Measurements from ENCODE around the gene ZNF335.
"Not testable (repeated sequence)": the region's sequence is repeated elsewhere in the genome, so short reads cannot be mapped to it uniquely, and the experiment has no call there.

The ZNF335 gene

GRCh38 chr20:45970646-45971424 lies 1.2 kb downstream of the ZNF335 start:
- no peak for DNase-seq

DNA sequence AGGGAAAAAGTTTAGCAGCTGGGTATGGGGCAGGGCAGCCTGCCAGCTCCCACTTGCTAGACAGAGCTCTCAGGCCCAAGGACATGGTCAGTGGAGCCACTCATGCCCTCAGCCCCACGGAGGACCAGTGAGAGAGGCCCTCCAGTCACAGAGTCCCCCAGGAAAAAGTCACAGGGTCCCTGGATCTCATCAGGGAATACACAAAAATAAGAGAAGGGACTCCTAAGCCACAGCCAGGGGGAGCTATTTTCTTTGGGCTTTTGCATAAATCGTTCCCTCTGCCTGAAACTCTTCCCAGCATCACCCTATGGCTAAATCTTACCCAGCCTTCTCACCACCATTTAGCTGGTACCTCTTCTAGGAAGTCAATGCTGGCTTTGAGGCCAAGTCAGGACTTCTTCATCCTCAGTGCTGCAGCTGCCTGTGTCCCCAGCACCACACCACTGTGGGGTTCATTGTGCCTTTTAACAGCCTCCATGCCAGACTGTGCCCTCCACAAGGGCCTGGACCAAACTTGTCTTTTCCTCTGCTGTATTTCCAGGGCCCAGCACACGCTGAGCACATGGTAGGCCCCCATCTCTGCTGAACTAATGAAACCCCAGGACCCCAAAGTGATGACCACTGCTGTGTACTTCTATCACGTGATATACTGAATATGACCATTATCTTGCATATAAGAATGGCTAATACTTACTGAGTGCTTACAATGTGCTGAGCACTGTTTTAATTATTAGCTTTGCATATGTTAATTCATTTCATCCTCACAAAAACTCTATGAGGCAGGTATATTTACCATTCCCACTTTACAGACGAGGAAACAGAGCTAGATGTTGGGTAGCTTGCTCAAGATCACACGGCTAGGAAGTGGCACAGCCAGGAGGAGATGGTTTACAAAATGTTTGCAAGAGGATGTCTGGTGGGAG lies 2.0 kb downstream of the ZNF335 start:
- no peak for DNase-seq

GRCh38 chr20:45968801-45969711 lies 2.9 kb downstream of the ZNF335 start:
- no peak for DNase-seq

DNA sequence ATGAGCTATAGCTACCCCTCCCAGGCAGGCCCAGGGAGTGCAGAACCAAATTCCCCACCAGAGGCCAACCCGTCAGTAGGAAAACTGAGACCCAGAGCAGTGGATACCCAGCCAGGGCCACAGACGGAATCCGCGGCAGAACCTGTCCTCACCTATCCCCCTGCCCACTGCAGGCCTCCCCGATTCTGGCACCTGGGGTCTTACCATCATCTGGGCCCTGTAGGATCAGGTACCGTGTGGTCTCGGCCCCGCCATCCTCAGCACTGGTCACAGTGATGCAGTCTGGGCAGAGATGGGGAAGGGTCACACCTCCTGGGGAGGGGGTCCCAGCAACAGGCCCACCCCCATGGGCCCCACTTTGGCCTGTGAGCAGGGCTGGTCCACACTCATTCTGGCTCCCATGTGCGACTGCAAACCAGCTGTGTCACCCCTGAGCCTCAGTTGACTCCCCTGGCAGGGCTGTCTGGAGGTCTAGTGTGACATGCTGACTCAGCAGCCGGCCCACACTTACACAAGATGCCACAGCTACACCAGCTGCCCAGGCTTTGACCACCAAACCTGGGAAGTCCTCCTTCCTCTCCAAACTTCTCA lies 3.8 kb downstream of the ZNF335 start:
- DNase-seq: no peak

DNA sequence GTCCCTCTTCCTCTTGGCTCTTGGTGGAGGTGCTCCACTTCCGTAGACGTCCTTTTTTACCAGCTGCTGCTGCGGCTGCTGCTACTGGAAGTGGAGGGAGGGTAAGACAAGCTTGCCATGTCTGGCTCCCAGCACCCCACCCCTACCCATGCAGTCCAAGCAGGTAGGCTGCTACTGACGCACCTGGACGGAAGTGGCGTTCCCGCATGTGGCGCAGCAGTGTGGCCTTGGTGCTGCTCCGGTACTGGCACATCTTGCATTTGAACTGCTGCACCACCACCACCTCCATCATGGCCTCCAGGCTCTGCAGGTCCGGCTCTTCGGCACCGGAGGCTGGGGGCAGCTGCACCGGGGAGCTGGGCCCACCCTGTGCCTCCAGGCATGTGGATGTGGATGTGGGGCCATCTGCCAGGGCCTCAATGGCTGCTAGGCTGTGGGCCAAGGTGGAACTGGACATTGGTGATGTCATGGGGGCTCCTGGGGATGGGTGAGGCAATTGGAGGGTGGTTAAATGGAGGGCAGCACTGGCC lies 4.4 kb downstream of the ZNF335 start:
- no peak for DNase-seq

DNA sequence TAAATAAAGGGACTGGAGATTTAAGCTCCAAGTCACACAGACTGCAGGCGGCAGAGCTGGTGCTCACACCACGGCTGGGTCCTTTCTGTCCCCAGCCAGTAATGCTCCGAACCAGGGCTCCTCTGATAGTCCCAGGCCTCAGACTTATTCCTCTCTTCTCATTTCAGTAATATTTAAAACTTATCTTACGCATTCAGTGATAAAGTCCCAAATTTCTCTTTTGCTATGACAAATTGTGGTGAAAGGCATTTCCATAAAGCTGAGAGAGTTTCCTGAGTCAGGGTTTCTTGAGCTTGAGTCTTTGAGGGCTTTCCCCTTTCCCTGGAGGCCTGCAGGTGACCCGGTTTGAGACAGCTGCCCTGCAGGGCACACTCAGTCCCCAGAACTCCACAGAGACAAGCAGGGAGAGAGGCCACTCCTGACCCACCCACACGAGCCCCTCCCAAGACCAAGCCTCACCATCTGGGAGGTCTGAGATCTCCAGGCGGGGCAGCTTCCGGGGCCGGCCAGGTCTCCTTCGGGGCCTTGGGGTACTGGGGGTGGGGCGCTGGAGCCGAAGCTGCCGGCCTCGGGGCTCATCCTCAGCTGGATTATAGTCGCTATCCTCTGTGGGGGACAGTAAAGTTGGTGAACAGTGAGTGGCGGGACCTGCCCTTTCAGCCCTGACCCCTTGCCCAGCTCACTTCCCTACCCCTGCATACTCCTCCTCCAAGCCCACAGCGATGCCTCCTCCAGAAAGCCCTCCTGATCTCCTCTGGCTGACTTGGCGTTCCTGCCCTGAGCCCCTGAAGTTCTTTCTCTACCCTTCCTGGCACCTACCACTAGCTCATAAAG lies 6.6 kb downstream of the ZNF335 start:
- no peak for DNase-seq

DNA sequence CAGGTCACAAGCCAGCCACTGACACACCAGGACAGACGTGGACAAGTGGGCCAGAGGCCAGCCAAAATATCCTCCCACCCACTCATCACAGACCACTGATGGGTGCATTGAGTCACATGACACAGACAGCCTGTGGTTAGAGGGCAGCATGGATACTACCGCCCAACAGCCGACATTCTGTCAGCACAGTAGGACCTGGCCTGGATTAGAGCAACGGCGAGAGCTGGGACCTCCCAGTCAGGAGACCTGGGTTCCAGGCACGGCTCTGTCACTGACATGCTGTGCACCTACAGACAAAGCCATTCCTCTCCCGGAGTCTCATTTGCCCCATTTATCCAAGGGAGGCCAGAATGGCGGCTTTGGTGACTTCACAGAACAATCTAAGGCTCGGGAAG lies 8.0 kb downstream of the ZNF335 start:
- no peak for DNase-seq

- no peak for DNase-seq
These were observed 8.7 kb downstream of the ZNF335 start for GRCh38 chr20:45963059-45964005.

- no peak for DNase-seq
These were observed 9.8 kb downstream of the ZNF335 start for GRCh38 chr20:45962031-45962755.

DNA sequence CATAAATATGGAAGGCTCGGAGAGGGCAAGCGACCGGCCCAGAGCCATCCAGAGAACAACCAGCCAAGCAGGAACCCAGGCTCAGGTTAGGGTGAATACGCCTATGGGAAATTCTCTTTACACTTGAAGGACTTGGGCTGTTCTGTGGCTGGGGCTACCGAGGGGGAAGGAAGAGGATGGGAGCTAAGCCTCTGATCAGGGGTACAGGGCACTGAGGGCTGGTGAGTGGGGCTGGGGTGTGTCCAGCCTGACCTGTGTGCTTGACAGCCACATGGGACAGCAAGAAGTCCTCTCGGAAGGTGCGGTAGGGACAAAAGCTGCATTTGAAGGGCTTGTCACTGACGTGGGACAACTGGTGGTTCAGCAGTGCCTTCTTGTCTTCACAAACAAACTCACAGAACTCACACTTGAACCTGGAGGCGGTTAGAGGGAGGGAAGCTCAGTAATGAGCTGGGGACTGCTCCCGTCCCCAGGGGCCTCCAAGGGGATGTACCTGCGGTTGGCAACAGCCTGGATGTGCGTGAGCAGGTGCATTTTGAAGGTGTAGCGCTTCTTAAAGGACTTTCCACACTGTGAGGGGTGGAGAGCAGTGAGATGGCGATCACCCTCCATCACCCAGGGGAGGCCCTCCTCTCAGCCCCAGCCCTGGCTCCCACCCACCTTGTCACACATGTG lies 11.9 kb downstream of the ZNF335 start:
- no peak for DNase-seq

DNA sequence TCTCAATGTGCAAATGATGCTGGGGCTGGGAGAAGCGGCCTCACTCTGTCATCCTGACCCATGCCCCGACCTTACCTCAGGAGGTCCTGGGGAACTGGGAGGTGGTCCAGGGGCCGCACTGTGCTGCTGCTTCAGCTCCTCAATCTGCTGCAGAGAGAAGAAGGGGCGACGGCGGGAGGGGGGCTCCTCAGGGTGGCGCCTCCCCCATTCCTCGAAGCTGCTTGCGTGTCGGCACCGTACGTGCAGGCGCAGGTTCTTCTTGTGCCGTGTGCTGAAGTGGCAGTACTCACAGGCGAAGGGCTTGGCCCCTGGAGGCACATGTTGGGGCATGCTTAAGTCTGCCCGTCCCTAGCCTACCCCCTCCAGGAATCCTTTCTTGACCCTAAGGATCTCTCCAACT lies 12.9 kb downstream of the ZNF335 start:
- no peak for DNase-seq

GRCh38 chr20:45958593-45958992 lies 13.4 kb downstream of the ZNF335 start:
- DNase-seq: no peak

GRCh38 chr20:45957021-45957941 lies 14.7 kb downstream of the ZNF335 start:
- no peak for DNase-seq

DNA sequence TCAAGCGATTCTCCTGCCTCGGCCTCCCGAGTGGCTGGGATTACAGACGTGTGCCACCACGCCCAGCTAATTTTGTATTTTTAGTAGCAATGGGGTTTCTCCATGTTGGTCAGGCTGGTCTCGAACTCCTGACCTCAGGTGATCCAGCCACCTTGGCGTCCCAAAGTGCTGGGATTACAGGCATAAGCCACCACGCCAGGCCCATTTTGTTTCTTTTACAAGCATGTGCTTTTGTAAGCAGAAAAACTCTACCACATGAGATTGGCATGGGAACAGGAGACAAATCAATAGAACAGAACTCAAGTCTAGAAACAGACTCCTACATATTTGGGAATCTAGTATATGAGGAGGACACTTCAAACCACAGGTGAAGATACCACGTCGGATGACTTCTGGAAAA lies 15.7 kb downstream of the ZNF335 start:
- DNase-seq: not testable (repeated sequence)

DNA sequence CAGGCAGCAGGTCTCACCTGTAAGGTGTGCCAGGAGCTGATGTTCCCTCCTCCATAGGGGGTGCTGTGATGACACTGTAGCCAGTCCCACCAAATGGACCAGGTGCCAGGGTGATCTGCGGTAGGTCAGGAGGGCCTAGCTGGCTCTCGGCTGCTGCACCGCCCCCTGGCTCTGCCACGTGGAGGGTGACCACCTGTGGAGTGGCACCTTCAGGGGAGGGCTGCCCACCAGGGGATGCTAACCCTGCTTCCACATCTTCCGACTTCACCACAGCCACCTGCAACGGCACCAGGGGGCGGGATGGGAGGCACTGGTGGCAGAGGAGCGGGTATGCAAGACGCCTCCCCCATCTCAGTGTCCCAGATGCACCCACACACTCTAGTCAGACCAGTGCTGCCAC lies 18.3 kb downstream of the ZNF335 start:
- DNase-seq: no peak

DNA sequence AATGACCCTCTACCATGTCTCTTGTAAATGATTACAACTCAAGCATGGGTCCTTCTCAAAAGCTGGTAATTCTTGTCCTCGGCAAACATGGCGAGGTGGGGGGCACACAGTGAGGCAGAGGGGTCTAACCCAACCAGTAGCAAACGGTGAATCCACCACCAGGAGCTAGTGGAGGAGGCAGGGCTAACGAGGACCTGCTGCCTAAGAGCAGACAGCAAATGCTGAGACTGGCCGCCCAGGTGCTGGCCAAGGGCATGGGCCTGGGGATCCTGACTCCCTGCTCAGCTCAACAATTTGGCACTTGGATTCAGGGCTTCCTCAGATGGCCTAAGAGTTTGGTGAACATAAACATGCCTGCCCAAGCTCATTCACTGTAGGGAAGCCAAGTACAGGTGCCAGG lies 19.1 kb downstream of the ZNF335 start:
- no peak for DNase-seq

DNA sequence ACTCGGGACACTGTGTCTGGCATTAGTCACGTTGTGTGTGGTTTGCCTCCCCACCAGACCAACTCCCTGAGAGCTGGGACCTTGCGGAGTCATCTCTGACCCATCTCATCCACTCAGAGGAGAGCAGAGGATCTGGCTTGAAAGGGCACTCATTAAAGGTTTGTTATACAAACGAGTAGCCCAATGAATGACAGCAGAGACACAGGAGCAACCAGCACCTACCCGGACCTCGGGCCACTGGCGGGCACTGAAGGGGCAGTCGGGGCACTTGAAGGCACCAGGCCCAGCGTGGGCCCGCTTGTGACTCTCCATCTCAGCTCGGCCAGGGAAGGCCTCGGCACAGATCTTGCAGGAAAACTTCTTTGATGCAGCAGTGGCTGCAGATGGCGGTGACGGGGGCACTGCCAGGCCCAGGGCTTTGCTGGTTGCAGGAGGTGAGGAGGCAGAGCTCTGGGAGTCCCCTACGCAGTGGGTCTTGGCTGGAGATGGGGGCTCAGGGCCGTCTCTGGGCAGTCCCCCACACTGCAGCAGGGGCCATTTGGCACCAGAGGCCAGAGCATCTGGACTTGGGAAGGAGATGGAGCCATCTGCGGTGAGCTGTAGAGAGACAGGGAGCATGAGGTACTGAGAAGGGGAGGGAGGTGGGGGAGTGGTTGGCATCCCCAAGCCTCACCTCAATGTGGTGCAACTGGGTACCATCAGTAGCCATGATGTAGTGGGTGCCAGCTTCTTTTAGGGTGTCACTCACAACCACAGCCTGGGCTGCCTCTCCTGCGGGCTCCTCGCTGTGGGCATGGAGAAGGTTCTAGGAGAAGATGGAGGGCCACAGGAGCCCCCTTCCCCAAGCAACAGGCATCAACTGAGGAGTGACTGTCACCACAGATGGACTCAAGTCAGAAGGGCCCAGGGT lies 19.8 kb downstream of the ZNF335 start:
- DNase-seq: no peak
